ENCODE measurements around the gene EPB42. TPM values are rescaled to one million over a fixed set of nuclear protein-coding genes. Genes with fewer than 3 reads are reported as not detected.

Gene EPB42
- total and polyA plus RNA-seq, 2 of the 4 experiments (the other 2 are of a cell fraction): not detected

GRCh38 chr15:43250785-43251184 lies 30.0 kb upstream of the EPB42 start:
- Histone ChIP-seq H3K9ac (ENCODE audit: low read depth, low read length) (no peak overlapping the region), H2BK20ac (ENCODE audit: low read depth, low read length) (no peak overlapping the region), H2AK9ac (replicated peaks; ENCODE audit: low read depth, low read length, poor library complexity) (no peak overlapping the region), H3K79me1 (ENCODE audit: low read depth in 1 of 2, low read length in 2 of 2) (no peaks in the 10 kb centered on the region), H3K56ac (ENCODE audit: extremely low read depth, insufficient read depth, low read length) (no peak overlapping the region), H2BK5ac (ENCODE audit: low read depth, low read length, poor library complexity, severe bottlenecking) (no peak overlapping the region), H3K23ac (ENCODE audit: low read depth, low read length) (no peak overlapping the region), H3K27ac (ENCODE audit: insufficient read depth, low read length) (no peak overlapping the region), H3K18ac (ENCODE audit: low read depth, low read length) (no peak overlapping the region), H4K5ac (ENCODE audit: low read depth, low read length) (no peak overlapping the region), H2AFZ (replicated peaks; ENCODE audit: low read length, poor library complexity) (no peak overlapping the region), H4K91ac (ENCODE audit: insufficient read depth, low read depth, low read length) (no peak overlapping the region), H4K20me1 (ENCODE audit: insufficient read depth, low read length) (no peaks in the 10 kb centered on the region), H3K4ac (ENCODE audit: low read depth, low read length) (no peak overlapping the region), H3K27me3 (ENCODE audit: control insufficient read depth, insufficient read depth, low read length) (peaks cover 29% of the 10 kb centered on the region), H3K9me1 (ENCODE audit: insufficient read depth, low read length) (no peaks in the 10 kb centered on the region), H3K4me3 (ENCODE audit: insufficient read depth, low read depth, low read length) (no peak overlapping the region), H3K14ac (replicated peaks; ENCODE audit: low read depth, low read length) (no peak overlapping the region), H2BK120ac (ENCODE audit: low read depth, low read length) (no peak overlapping the region), H3K4me2 (ENCODE audit: low read depth, low read length) (no peak overlapping the region), H2AK5ac (ENCODE audit: low read depth, low read length) (no peak overlapping the region), H4K8ac (ENCODE audit: low read depth in 2 of 2, low read length in 2 of 2) (no peak overlapping the region), H2BK15ac (ENCODE audit: low read depth, low read length) (no peak overlapping the region; the same call in 2 of the 3 replicates), H3K36me3 (ENCODE audit: control insufficient read depth, insufficient read depth, low read length) (no peaks in the 10 kb centered on the region), H3K4me1 (ENCODE audit: control insufficient read depth, insufficient read depth, low read length) (peaks cover 2% of the 10 kb centered on the region; the same call in 1 of the 2 replicates), H3K9me3 (ENCODE audit: control insufficient read depth, insufficient read depth, low read length) (no peaks in the 10 kb centered on the region)
- in situ Hi-C loops (cut with MboI; ENCODE audit: low sequenced_read_pairs): no loop called here
- TF ChIP-seq, protein P1, sequence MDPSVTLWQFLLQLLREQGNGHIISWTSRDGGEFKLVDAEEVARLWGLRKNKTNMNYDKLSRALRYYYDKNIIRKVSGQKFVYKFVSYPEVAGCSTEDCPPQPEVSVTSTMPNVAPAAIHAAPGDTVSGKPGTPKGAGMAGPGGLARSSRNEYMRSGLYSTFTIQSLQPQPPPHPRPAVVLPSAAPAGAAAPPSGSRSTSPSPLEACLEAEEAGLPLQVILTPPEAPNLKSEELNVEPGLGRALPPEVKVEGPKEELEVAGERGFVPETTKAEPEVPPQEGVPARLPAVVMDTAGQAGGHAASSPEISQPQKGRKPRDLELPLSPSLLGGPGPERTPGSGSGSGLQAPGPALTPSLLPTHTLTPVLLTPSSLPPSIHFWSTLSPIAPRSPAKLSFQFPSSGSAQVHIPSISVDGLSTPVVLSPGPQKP (IDR thresholded peaks at IDR 0.05; ENCODE audit: borderline replicate concordance, low read depth, low read length): no peak
- TF ChIP-seq FOS (IDR thresholded peaks at IDR 0.05; ENCODE audit: low read depth, low read length) (no peak), MAFK (IDR thresholded peaks at IDR 0.05; ENCODE audit: low read depth, low read length) (no peak), SMC3 (IDR thresholded peaks at IDR 0.05; ENCODE audit: low read depth, low read length) (no peak), CEBPB (IDR thresholded peaks at IDR 0.05; ENCODE audit: low read depth, low read length) (no peak), MXI1 (IDR thresholded peaks at IDR 0.05; ENCODE audit: borderline replicate concordance, low read depth, low read length) (no peak), NFE2L2 (IDR thresholded peaks at IDR 0.05; ENCODE audit: low read depth, low read length) (no peak), CHD1 (IDR thresholded peaks at IDR 0.05; ENCODE audit: low read depth, low read length) (no peak), RCOR1 (IDR thresholded peaks at IDR 0.05; ENCODE audit: insufficient replicate concordance, low read length) (no peak), RAD21 (IDR thresholded peaks at IDR 0.05; ENCODE audit: low read length) (no peak), RFX5 (IDR thresholded peaks at IDR 0.05; ENCODE audit: low read depth, low read length) (no peak), BHLHE40 (IDR thresholded peaks at IDR 0.05; ENCODE audit: low read depth, low read length) (no peak), POLR2A (IDR thresholded peaks at IDR 0.05; ENCODE audit: low read depth, low read length) (no peak), MAZ (IDR thresholded peaks at IDR 0.05; ENCODE audit: borderline replicate concordance, low read depth, low read length) (no peak)
- TF ChIP-seq, protein P2, sequence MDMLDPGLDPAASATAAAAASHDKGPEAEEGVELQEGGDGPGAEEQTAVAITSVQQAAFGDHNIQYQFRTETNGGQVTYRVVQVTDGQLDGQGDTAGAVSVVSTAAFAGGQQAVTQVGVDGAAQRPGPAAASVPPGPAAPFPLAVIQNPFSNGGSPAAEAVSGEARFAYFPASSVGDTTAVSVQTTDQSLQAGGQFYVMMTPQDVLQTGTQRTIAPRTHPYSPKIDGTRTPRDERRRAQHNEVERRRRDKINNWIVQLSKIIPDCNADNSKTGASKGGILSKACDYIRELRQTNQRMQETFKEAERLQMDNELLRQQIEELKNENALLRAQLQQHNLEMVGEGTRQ (IDR thresholded peaks at IDR 0.05; ENCODE audit: low read depth, low read length): no peak
- TF ChIP-seq, protein P3, sequence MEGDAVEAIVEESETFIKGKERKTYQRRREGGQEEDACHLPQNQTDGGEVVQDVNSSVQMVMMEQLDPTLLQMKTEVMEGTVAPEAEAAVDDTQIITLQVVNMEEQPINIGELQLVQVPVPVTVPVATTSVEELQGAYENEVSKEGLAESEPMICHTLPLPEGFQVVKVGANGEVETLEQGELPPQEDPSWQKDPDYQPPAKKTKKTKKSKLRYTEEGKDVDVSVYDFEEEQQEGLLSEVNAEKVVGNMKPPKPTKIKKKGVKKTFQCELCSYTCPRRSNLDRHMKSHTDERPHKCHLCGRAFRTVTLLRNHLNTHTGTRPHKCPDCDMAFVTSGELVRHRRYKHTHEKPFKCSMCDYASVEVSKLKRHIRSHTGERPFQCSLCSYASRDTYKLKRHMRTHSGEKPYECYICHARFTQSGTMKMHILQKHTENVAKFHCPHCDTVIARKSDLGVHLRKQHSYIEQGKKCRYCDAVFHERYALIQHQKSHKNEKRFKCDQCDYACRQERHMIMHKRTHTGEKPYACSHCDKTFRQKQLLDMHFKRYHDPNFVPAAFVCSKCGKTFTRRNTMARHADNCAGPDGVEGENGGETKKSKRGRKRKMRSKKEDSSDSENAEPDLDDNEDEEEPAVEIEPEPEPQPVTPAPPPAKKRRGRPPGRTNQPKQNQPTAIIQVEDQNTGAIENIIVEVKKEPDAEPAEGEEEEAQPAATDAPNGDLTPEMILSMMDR (conservative IDR thresholded peaks at IDR 0.05; ENCODE audit: low read depth, low read length): no peak
- no CpG with 5 or more reads among the region's 2 CpGs for WGBS, 2 experiments (ENCODE audit: extremely low coverage in 2 of 2, insufficient read length in 1 of 2)
- ATAC-seq (ENCODE audit: low read depth): no peak
- dilution Hi-C loops (cut with HindIII; ENCODE audit: low sequenced_read_pairs, unreplicated experiment): no loop called here
- intact Hi-C loops (cut with micrococcal nuclease): no loop called here
- DNase-seq: no peak
- POLR2A ChIA-PET (ENCODE audit: unreplicated experiment): no interaction called here
- CTCF ChIA-PET: no interaction called here
- no TSS peak for BruUV-seq (replicated peaks)

Data from IMR-90 (cell line).